ENCODE results near the gene AKNA.

The AKNA gene, protein sequence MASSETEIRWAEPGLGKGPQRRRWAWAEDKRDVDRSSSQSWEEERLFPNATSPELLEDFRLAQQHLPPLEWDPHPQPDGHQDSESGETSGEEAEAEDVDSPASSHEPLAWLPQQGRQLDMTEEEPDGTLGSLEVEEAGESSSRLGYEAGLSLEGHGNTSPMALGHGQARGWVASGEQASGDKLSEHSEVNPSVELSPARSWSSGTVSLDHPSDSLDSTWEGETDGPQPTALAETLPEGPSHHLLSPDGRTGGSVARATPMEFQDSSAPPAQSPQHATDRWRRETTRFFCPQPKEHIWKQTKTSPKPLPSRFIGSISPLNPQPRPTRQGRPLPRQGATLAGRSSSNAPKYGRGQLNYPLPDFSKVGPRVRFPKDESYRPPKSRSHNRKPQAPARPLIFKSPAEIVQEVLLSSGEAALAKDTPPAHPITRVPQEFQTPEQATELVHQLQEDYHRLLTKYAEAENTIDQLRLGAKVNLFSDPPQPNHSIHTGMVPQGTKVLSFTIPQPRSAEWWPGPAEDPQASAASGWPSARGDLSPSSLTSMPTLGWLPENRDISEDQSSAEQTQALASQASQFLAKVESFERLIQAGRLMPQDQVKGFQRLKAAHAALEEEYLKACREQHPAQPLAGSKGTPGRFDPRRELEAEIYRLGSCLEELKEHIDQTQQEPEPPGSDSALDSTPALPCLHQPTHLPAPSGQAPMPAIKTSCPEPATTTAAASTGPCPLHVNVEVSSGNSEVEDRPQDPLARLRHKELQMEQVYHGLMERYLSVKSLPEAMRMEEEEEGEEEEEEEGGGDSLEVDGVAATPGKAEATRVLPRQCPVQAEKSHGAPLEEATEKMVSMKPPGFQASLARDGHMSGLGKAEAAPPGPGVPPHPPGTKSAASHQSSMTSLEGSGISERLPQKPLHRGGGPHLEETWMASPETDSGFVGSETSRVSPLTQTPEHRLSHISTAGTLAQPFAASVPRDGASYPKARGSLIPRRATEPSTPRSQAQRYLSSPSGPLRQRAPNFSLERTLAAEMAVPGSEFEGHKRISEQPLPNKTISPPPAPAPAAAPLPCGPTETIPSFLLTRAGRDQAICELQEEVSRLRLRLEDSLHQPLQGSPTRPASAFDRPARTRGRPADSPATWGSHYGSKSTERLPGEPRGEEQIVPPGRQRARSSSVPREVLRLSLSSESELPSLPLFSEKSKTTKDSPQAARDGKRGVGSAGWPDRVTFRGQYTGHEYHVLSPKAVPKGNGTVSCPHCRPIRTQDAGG (N-terminal part only)

GRCh38 chr9:114387680-114388356 lies at the start of gene AKNA:
TSS of gene AKNA (minus strand) at chr9:114387982. CDS start at chr9:114381333, 6,649 bp downstream.
- H3K4me3 ChIP-seq (ENCODE audit: low read length), result peak within 1 kb of the TSS; percentile 55
- TF ChIP-seq, protein P1, sequence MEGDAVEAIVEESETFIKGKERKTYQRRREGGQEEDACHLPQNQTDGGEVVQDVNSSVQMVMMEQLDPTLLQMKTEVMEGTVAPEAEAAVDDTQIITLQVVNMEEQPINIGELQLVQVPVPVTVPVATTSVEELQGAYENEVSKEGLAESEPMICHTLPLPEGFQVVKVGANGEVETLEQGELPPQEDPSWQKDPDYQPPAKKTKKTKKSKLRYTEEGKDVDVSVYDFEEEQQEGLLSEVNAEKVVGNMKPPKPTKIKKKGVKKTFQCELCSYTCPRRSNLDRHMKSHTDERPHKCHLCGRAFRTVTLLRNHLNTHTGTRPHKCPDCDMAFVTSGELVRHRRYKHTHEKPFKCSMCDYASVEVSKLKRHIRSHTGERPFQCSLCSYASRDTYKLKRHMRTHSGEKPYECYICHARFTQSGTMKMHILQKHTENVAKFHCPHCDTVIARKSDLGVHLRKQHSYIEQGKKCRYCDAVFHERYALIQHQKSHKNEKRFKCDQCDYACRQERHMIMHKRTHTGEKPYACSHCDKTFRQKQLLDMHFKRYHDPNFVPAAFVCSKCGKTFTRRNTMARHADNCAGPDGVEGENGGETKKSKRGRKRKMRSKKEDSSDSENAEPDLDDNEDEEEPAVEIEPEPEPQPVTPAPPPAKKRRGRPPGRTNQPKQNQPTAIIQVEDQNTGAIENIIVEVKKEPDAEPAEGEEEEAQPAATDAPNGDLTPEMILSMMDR (conservative IDR thresholded peaks at IDR 0.05; ENCODE audit: low read depth, low read length), result no peak
- DNase-seq (ENCODE audit: low read depth), result no peak

DNA sequence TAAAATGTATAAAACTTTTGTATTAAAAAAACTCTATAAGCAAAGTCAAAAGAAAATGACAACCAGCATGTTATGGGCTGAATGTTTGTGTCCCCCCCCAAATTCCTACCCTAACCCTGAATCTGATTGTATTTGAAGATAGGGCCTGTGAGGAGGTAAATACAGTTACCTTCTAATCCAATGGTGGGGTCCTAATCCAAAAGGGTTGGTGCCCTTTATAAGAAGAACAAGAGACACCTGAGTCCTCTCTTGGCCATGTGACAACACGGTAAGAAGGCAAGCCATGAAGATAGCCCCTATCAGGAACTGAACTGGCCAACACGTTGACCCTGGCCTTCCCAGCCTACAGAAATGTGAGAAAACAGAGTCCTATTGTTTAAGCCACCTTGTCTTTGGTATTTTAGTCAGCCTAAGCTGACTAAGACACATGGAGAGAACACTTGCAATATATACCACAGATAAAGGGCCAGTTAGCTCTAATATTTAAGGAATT lies 49.7 kb upstream of the AKNA start:
- TF ChIP-seq, protein P1 (conservative IDR thresholded peaks at IDR 0.05; ENCODE audit: low read depth, low read length), result no peak
- H3K4me3 ChIP-seq (ENCODE audit: low read length), result no peak overlapping the region
- DNase-seq (ENCODE audit: low read depth), result no peak

DNA sequence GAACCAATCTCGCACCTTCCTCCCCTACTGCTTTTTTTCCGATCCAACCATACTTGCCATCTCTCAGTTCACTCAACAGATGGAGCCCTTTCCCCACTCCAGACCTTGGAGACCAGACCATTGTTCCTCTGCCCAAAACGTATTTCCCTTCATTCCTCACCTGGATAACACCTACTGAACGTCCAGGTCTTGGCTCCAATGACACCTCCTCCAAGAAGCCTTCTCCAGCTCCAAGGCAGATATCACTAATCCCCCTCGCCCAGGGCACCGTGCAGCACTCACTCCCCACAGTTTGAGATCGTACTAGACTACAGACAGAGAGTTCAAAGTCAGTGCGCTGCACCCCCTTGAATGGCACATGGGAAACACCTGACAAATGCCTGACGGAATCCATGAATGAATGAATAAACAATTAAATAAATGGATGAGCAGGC lies 47.1 kb upstream of the AKNA start:
- no peak overlapping the region for H3K4me3 ChIP-seq (ENCODE audit: low read length)
- TF ChIP-seq, protein P1 (conservative IDR thresholded peaks at IDR 0.05; ENCODE audit: low read depth, low read length), result peak; percentile 72
- no peak for DNase-seq (ENCODE audit: low read depth)

DNA sequence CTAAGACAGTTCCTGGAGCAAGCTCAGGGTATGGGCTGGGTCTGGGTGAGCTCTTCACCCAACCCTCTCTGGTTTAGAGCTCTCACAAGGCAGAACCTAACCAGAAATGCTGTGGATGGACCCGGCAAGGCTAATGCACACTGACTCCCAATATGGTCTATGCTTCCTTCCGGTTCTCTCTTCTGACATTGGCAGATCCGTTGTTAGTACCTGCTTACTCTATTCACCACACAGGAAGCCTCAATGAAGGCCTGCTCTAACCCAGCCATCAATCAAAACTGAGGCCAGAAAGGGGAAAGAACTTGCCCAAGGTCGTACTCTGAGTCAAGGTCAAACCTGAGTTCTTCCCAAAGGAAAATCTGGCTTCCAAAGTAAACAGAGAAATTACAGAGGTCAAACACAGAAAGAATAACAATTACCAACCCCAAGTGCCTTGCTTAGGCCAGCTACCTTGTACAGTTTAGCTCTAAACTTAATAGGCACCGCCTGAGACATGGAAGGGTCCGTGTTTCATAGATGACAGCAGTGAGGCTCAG lies 46.0 kb upstream of the AKNA start:
- TF ChIP-seq, protein P1 (conservative IDR thresholded peaks at IDR 0.05; ENCODE audit: low read depth, low read length), result no peak
- no peak for DNase-seq (ENCODE audit: low read depth)
- no peak overlapping the region for H3K4me3 ChIP-seq (ENCODE audit: low read length)

GRCh38 chr9:114433086-114433485 lies 45.3 kb upstream of the AKNA start:
- no peak for DNase-seq (ENCODE audit: low read depth)
- H3K4me3 ChIP-seq (ENCODE audit: low read length), result no peak overlapping the region
- TF ChIP-seq, protein P1 (conservative IDR thresholded peaks at IDR 0.05; ENCODE audit: low read depth, low read length), result no peak
